GM10847 (cell line): ENCODE measurements around the gene PHF12.

Source experiments
- POLR2A ChIP-seq: IDR thresholded peaks from 2 replicates; pipeline ENCODE4 v1.6.1; 2011; ENCODE audit not compliant: insufficient read length; ENCODE audit errors: extremely low read depth

PHF12 gene

GRCh38 chr17:28938552-28938951, 12.8 kb downstream of the PHF12 start:
- no peak for TF ChIP-seq POLR2A

- no peak for TF ChIP-seq POLR2A
These were observed 14.1 kb downstream of the PHF12 start for GRCh38 chr17:28937044-28937729.

GRCh38 chr17:28935744-28936460, 15.4 kb downstream of the PHF12 start:
- TF ChIP-seq POLR2A: no peak

GRCh38 chr17:28929787-28930186, 21.5 kb downstream of the PHF12 start:
- TF ChIP-seq POLR2A: no peak

GRCh38 chr17:28928061-28928460, 23.3 kb downstream of the PHF12 start:
- no peak for TF ChIP-seq POLR2A

- TF ChIP-seq POLR2A: no peak
These were observed 24.5 kb downstream of the PHF12 start for GRCh38 chr17:28926786-28927185.

GRCh38 chr17:28926366-28926765, 25.0 kb downstream of the PHF12 start:
- no peak for TF ChIP-seq POLR2A

- no peak for TF ChIP-seq POLR2A
These were observed 25.4 kb downstream of the PHF12 start for GRCh38 chr17:28925912-28926365.

GRCh38 chr17:28920201-28920600, 31.1 kb downstream of the PHF12 start:
- TF ChIP-seq POLR2A: no peak

- TF ChIP-seq POLR2A: no peak
These were observed 33.0 kb downstream of the PHF12 start for GRCh38 chr17:28918295-28918694.

- no peak for TF ChIP-seq POLR2A
These were observed 33.9 kb downstream of the PHF12 start for GRCh38 chr17:28917465-28917864.

- TF ChIP-seq POLR2A: no peak
These were observed 34.3 kb downstream of the PHF12 start for GRCh38 chr17:28917029-28917428.

- no peak for TF ChIP-seq POLR2A
These were observed 34.9 kb downstream of the PHF12 start for GRCh38 chr17:28916302-28916934.

GRCh38 chr17:28912938-28913333, 38.4 kb downstream of the PHF12 start:
- TF ChIP-seq POLR2A: no peak

GRCh38 chr17:28912281-28912937, 38.9 kb downstream of the PHF12 start:
- TF ChIP-seq POLR2A: no peak
